AG04449 (cell line): ENCODE data around the gene DNAH17.

Source experiments
- CTCF ChIA-PET: fragments of 350-600 bp; formaldehyde crosslinking; extraction: SDS; loops from one replicate; lab custom pipeline; 2021; ENCODE audit warnings: antibody characterized with exemption; lab: Yijun Ruan, JAX
- POLR2A ChIA-PET: fragments of 400-600, 350-600 bp; formaldehyde crosslinking; extraction: SDS; loops from one replicate; lab custom pipeline; 2020; ENCODE audit warnings: antibody characterized with exemption, inconsistent platforms; lab: Yijun Ruan, JAX
- DNase-seq: peaks from one replicate; pipeline ENCODE4 v3.0.0-alpha.2; 2010; ENCODE audit warnings: low read depth, low spot score
- H3K4me3 ChIP-seq: 2 replicates; pipeline ENCODE4 v1.5.1; 2011; ENCODE audit warnings: low read depth, mild to moderate bottlenecking, control low read depth, low read length
- CTCF ChIP-seq: IDR thresholded peaks from one replicate; pipeline ENCODE4 v1.5.1; 2011; ENCODE audit warnings: mild to moderate bottlenecking, moderate library complexity, low read length, control low read depth, inconsistent platforms; ENCODE audit not compliant: insufficient read depth; ENCODE audit errors: missing control alignments

The DNAH17 gene

GRCh38 chr17:78532311-78532710 lies 44.9 kb downstream of the DNAH17 start:
- DNase-seq, result no peak
- POLR2A ChIA-PET, result no interaction called here
- CTCF ChIA-PET, result no interaction called here
- TF ChIP-seq CTCF, result no peak
- H3K4me3 ChIP-seq, result no peak overlapping the region

GRCh38 chr17:78530675-78531074 lies 46.5 kb downstream of the DNAH17 start:
- ChIA-PET POLR2A (no interaction called here), CTCF (no interaction called here)
- no peak for TF ChIP-seq CTCF
- no peak for DNase-seq
- no peak overlapping the region for H3K4me3 ChIP-seq

- DNase-seq, result no peak
- ChIA-PET POLR2A (no interaction called here), CTCF (no interaction called here)
- H3K4me3 ChIP-seq, result no peak overlapping the region
- TF ChIP-seq CTCF, result no peak
Measured at GRCh38 chr17:78529871-78530670, 47.1 kb downstream of the DNAH17 start.

- CTCF ChIA-PET, result no interaction called here
Measured at GRCh38 chr17:78529251-78529650, 47.9 kb downstream of the DNAH17 start.

GRCh38 chr17:78528541-78528940 lies 48.7 kb downstream of the DNAH17 start:
- CTCF ChIA-PET, result no interaction called here
- DNase-seq, result no peak
- POLR2A ChIA-PET, result no interaction called here
- H3K4me3 ChIP-seq, result no peak overlapping the region
- no peak for TF ChIP-seq CTCF

More at GRCh38 chr17:78529251-78529650, 47.9 kb downstream of the DNAH17 start:
- no peak for TF ChIP-seq CTCF
- no peak overlapping the region for H3K4me3 ChIP-seq
- no peak for DNase-seq
- POLR2A ChIA-PET, result no interaction called here

GRCh38 chr17:78527345-78527744 lies 49.9 kb downstream of the DNAH17 start:
- TF ChIP-seq CTCF, result no peak
- no peak for DNase-seq
- H3K4me3 ChIP-seq, result no peak overlapping the region
- CTCF ChIA-PET, result interaction anchor here (1.3 kb wide), 1 partner anchor 182 kb away, joined by 3 read pairs; no protein-coding TSS in a partner anchor
- POLR2A ChIA-PET, result no interaction called here
